ENCODE results near the gene KMT5C. TPM values are rescaled to one million over a fixed set of nuclear protein-coding genes. Genes with fewer than 3 reads are reported as not detected.

KMT5C gene
- total RNA-seq, 1 experiment from 2014 or later: 54.5 TPM

DNA sequence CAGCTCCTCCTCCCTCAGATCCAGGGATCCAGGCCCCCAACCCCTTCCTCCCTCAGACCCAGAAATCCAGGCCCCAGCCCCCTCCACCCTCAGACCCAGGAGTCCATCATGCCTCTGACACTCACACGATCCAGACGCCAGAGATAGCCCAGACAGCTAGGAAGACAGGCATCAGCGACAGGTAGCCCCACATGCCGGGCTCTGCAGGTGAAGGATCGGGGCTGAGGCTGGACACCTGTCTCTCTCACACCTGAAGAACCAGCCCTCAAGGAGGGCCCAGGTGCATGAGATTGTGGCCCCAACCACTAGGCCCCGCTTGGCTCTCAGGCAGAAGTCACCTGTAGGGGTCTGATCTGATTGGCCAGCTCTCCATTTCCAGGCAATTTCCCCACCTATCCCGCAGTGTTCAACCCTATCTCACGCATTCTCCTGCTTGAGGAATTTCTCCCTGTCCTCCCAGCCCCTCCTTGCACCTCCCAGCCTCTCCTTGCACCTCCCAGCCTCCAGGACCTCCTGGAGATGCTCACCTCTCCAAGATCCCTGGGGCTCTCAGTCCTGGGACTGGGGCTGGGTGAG lies 18.7 kb upstream of the KMT5C start:
- H3K9ac ChIP-seq (ENCODE audit: extremely low read depth, insufficient read length, low read length): no peak overlapping the region
- H3K36me3 Mint-ChIP-seq (ENCODE audit: insufficient read depth in 1 of 3, low read depth in 3 of 3): no peaks in the 10 kb centered on the region
- H3K27me3 ChIP-seq (ENCODE audit: insufficient read depth, low read length): no peaks in the 10 kb centered on the region; the same call in 1 of the 2 replicates
- no peaks in the 10 kb centered on the region; a peak in 1 of 5 replicates for H3K9me3 Mint-ChIP-seq
- H3K4me1 ChIP-seq (ENCODE audit: insufficient read depth, low read length): no peaks in the 10 kb centered on the region
- H3K79me2 ChIP-seq (ENCODE audit: insufficient read depth, low read length): no peaks in the 10 kb centered on the region
- no peak overlapping the region for H2BK120ac ChIP-seq (ENCODE audit: low read depth, low read length, poor library complexity, severe bottlenecking)
- no peaks in the 10 kb centered on the region for H3K23me2 ChIP-seq (ENCODE audit: insufficient read length, low read depth, low read length, poor library complexity, severe bottlenecking)
- H3K9me3 ChIP-seq (ENCODE audit: control insufficient read depth, low read depth, low read length): no peaks in the 10 kb centered on the region
- H3K27me3 Mint-ChIP-seq (ENCODE audit: low read depth): peaks cover 23% of the 10 kb centered on the region
- no peak overlapping the region for H2BK20ac ChIP-seq (ENCODE audit: low read depth, low read length, poor library complexity, severe bottlenecking)
- H3K79me1 ChIP-seq (ENCODE audit: insufficient read depth, low read depth, low read length, poor library complexity, severe bottlenecking): no peaks in the 10 kb centered on the region
- H2BK15ac ChIP-seq (ENCODE audit: low read depth, low read length): no peak overlapping the region
- no CpG with 5 or more reads among the region's 8 CpGs for WGBS (ENCODE audit: extremely low coverage, insufficient read length, low lambda C conversion rate)
- no peak for TF ChIP-seq CTCF (conservative IDR thresholded peaks at IDR 0.05)
- no peak overlapping the region for H3K14ac ChIP-seq (ENCODE audit: insufficient read depth, low read length)
- no peak overlapping the region for H4K91ac ChIP-seq (ENCODE audit: insufficient read length, low read depth, low read length)
- peak; percentile 27 for DNase-seq
- no peak overlapping the region for H3T11ph ChIP-seq (ENCODE audit: low read length)
- H3K23ac ChIP-seq (ENCODE audit: insufficient read length, low read depth, low read length): no peak overlapping the region
- H4K20me1 ChIP-seq (ENCODE audit: control insufficient read depth, insufficient read depth, insufficient read length): no peaks in the 10 kb centered on the region
- H2AFZ ChIP-seq (ENCODE audit: low read length): no peak overlapping the region
- no peak overlapping the region; a peak in 1 of 7 replicates for H3K27ac Mint-ChIP-seq
- H3K18ac ChIP-seq (ENCODE audit: insufficient read length, low read depth, low read length): no peak overlapping the region
- no peak overlapping the region for H2AK5ac ChIP-seq (ENCODE audit: insufficient read length, low read length)
- H3K4me2 ChIP-seq (ENCODE audit: insufficient read depth, insufficient read length, low read length): no peak overlapping the region
- no peak overlapping the region for H2BK12ac ChIP-seq (ENCODE audit: insufficient read length, low read depth, low read length)
- peaks cover 21 to 36% of the 10 kb centered on the region in 2 experiments for H3K4me1 Mint-ChIP-seq
- H2BK5ac ChIP-seq (ENCODE audit: insufficient read length, low read length): no peak overlapping the region
- H3K4me3 Mint-ChIP-seq: no peak overlapping the region
- H3K27ac ChIP-seq (ENCODE audit: insufficient read length, low read depth, low read length): no peak overlapping the region
- H3K56ac ChIP-seq (ENCODE audit: insufficient read length, low read depth, low read length): no peak overlapping the region
- no peak overlapping the region for H3K4ac ChIP-seq (ENCODE audit: low read depth, low read length)
- H4K8ac ChIP-seq (replicated peaks; ENCODE audit: insufficient read length, low read depth, low read length): no peak overlapping the region
- no peak overlapping the region for H4K5ac ChIP-seq (ENCODE audit: insufficient read length, low read depth, low read length)
